HG03439 (cell line): ENCODE data around the gene FAM156A.
A peak's percentile ranks its signal among the peaks of the same experiment; 100 is the strongest.
"Not testable (repeated sequence)": the region's sequence is repeated elsewhere in the genome, so short reads cannot be mapped to it uniquely, and the experiment has no call there.

Source experiments
- ATAC-seq: cut with Tn5 transposase; IDR thresholded peaks from one replicate; pipeline ENCODE4 v1.9.1; 2021; ENCODE audit warnings: mild to moderate bottlenecking, moderate library complexity; ENCODE audit not compliant: unreplicated experiment

FAM156A gene

DNA sequence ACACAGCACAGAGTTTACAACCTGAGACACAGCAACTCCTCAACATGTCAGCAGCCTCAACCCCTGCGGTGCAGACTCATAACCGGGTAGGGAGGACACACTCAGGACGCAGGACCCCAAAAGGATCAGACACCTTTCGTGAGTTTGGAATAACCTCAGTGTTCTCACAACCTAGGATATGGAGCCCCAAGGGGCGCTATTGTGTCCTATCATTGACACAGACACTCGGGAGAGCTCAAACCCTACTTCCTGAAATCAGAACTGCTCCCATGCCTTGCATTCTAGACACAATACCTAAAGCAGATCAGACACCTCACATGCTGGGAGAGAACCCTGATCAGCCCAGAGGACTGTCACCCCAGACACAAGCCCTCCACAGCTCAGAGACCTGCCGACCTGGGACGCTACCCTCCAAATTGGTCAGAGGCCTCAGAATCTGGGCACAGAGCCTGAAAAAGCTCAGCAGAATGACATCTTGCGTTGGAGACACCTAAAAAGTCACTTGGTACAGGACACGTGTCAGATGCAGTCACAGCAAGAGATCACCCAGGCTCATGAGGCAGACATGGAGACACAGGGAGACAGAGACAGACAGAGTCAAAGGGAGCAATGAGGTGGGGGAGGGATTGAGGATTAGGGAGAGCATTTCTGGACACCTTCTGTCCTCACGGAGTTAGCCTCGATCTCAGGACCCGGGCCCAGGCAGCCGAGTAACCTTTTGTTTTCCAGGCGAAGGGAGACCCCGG is 8.8 kb upstream of the FAM156A start:
- ATAC-seq, result not testable (repeated sequence)

GRCh38 chrX:52958961-52959360 is 643 bp upstream of the FAM156A start:
- peak; percentile 24 for ATAC-seq

DNA sequence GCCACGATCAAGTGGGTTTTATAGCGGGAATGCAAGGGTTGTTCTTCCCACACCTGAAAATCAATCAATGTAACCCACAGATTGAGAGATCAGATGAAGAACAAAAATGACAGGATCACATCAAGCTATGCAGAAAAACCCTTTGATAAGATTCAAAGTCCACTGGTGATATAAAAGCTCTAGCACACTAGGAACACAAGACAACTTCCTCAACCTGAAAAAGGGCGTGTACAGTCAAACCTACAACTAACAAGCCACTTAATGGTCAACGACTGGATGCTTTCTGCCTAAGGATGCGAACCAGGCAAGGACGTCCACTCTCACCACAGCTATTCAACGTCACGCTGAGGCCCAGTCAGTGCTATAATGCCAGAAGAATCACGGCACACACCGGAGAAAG is 8.4 kb downstream of the FAM156A start:
- not testable (repeated sequence) for ATAC-seq

- ATAC-seq, result not testable (repeated sequence)
Observed at GRCh38 chrX:52949325-52949724, 9.0 kb downstream of the FAM156A start.

DNA sequence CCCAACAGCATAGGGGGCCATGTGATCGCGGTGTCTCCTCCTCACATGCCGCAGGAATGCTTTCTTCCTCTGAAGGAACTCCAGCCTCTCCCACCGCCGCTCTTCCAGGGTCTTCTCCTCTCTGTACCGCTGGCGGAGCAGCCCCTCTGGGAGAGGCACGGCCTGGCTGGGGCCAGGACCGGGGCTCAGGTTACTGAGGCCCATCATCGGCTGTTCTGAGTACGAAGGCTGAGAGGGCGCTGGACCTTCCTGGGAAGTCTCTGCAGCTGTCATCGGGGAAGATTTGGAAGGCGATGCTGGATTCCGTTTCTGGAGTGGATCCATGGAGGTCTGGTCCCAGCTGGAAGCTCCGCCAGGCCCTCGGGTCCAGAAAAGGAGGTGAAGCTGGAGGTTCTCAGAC is 10.1 kb downstream of the FAM156A start:
- not testable (repeated sequence) for ATAC-seq

- not testable (repeated sequence) for ATAC-seq
Observed at GRCh38 chrX:52947501-52947900, 10.8 kb downstream of the FAM156A start.

GRCh38 chrX:52945838-52946494 is 12.4 kb downstream of the FAM156A start:
- not testable (repeated sequence) for ATAC-seq

DNA sequence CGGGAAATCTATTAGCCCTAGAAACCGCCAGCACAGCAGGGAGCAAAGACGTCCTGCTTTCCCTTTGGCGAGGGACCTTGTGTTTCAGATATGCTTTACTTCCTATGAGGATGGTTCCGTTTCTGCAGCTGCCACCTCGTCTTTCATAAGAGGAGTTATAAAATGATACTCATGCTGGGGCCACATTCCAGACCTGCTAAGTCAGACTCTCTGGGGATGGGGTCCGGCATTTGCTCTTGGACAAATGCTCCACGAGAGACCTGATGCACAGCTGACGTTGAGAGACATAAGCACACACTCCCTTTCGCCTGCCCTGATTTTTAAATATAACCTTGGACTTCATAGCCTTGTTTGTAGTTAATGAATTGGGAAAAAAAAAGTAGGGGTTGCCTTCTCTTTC is 16.6 kb downstream of the FAM156A start:
- not testable (repeated sequence) for ATAC-seq

DNA sequence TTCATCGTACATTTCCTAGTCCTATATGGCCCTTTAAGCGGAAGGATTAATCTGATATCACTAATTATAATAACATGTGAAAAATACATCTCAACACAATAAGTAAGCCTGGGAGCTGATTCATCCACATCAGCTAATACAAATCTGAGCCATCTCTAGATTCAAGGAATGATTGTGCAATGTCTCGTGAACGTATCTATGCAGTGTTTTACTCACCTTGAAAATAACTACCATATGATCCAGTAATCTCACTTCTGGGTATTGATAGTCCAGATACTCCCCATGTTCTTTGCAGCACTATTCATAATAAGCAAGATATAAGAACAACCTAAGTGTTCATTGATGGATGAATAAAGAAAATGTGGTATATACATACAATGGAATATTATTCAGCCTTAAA is 17.6 kb downstream of the FAM156A start:
- not testable (repeated sequence) for ATAC-seq

DNA sequence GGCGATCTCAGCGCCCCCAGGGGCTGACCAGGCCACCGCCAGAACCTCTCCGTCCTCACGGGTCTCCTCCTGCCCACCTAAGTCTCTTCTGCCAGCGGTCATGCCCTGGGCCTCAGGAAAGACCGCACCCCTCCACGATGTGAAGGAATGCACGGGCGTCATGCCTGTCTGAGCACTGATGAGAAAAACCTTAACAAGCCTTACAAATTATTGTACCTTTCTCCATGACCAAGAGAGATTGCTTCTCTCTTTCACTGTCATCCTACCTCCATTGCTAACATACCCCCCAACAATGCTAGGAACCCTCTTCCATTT is 22.9 kb downstream of the FAM156A start:
- peak; percentile 14 for ATAC-seq

DNA sequence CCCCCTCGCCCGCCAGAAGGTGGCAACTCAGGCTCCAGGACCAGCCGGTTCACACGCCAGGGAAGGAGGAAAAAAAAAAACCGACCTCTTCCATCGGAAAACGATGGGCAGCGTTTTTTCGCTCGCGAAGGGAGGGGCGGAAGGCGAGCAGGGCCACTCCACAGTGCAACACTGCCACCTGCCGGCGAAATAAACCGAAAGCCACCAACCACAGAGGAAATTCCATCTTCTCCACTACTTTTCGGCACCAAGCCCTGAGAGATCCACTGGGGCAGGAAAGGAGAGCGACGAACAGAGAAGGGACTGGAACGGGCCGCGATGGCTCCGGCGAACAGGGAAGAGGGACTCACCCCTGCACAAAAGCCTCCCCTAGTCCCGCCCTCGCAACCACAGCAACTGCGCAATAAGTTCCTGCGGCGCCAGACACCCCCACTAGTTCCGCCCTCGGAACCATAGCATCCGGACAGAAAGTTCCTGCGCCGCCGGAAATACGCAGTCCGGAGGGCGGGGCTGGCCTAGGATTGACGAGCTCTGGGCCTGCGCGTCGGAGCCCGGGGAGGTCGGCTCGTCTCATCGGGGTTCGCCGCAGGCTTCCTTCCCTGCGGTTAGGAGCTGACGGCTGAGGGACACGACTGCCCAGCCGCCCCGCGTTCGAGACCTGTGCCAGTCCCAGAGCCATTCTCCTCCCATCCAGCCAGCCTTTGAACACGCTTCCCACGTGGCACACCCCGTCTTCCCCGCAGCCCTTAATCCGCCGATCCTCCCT is 23.4 kb downstream of the FAM156A start:
- peak; percentile 86 for ATAC-seq

- ATAC-seq, result peak; percentile 33
Observed at GRCh38 chrX:52933976-52934703, 24.2 kb downstream of the FAM156A start.

- no peak for ATAC-seq
Observed at GRCh38 chrX:52933213-52933612, 25.1 kb downstream of the FAM156A start.

DNA sequence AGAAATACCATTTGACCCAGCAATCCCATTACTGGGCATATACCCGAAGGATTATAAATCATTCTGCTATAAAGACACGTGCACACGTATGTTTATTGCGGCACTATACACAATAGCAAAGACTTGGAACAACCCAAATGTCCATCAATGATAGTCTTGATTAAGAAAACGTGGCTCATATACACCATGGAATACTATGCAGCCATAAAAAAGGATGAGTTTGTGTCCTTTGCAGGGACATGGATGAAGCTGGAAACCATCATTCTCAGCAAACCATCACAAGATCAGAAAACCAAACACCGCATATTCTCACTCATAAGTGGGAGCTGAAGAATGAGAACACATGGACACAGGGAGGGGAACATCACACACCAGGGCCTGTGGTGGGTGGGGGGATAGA is 28.1 kb downstream of the FAM156A start:
- ATAC-seq, result not testable (repeated sequence)

DNA sequence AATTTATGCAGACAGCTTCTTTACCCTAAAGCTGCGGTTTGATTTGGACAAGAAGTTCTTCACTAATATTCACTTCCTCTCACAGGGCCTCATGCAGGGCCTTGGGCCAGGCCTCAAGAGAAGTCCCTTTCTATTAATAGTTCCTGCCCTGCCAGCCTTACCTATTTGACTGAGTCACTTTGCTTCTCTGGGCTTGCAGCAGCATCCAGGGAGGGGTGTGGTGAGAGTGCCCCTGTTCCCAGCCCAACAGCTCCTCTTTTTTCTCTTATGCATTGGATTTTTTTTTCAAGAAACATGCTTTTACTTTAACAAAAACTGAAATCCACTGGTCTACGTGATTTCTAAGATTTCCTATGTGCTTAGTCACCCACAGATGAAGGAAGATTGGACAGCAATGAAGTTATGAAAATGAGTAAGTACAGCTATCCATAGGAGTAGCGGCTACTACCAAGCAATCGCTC is 34.5 kb downstream of the FAM156A start:
- ATAC-seq, result peak; percentile 55

- ATAC-seq, result not testable (repeated sequence)
Observed at GRCh38 chrX:52914704-52915103, 43.6 kb downstream of the FAM156A start.

GRCh38 chrX:52913681-52914080 is 44.6 kb downstream of the FAM156A start:
- ATAC-seq, result not testable (repeated sequence)

DNA sequence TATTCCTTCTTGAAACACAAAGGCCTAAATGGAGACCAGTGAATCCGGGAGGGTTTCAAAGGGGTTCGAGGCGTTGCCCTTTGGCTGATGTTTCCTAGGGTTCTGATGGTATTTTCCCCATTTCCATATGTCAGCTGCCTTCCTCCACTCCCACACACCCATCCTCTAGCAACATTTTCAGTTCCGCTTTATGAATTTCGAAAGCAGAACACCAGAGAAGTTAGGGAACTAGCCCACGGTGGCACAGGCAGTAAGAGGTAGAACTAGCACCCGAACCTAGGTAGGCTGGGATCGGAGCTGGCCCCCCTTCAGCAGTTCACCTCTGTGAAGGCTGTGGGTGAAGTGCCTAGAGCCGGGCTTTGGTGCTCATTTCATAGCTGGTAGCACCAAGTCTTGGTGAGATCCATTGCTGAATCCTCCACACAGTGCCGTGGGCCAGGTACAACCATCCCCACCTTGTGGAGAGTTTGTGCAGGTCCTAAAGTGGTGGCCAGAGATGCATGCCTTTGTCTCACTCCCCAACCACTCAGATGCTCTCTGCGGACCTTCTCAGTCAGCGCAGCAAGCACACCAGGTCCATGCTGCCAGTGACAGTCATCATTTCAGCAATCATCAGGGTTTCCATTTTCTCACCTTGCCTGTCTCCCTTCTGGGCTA is 48.9 kb downstream of the FAM156A start:
- not testable (repeated sequence) for ATAC-seq

GRCh38 chrX:52907900-52908299 is 50.4 kb downstream of the FAM156A start:
- not testable (repeated sequence) for ATAC-seq

DNA sequence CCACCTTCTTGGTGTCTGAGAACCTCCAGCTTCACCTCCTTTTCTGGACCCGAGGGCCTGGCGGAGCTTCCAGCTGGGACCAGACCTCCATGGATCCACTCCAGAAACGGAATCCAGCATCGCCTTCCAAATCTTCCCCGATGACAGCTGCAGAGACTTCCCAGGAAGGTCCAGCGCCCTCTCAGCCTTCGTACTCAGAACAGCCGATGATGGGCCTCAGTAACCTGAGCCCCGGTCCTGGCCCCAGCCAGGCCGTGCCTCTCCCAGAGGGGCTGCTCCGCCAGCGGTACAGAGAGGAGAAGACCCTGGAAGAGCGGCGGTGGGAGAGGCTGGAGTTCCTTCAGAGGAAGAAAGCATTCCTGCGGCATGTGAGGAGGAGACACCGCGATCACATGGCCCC is 51.2 kb downstream of the FAM156A start:
- not testable (repeated sequence) for ATAC-seq
